ENCODE results near the gene DISC1.

DISC1 gene

DNA sequence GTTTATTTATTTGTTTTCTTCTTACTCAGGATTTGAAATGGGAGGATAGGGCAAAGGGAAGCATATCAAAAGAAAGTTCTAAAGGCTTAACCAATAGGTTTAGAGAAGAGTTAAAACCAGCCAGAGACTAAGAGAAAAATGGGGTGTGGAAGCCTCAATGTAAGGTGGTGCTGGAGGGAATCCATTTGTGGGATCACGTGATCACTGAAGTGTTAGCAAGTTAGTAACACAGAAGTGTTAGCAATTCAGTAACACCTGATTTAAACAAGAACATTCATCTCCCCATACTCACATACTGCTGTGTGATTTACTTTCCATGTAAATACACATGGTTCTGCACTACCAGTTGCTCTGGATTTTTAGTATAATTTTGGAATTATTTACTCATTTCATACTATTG, 451.2 kb downstream of the DISC1 start:
- DNase-seq = no peak

- no peak for DNase-seq
These were observed 458.1 kb downstream of the DISC1 start for GRCh38 chr1:232084584-232085223.

GRCh38 chr1:232090816-232091215, 464.2 kb downstream of the DISC1 start:
- no peak for DNase-seq
